ENCODE measurements around the gene BEAN1.
A peak's percentile ranks its signal among the peaks of the same experiment; 100 is the strongest.

BEAN1 gene, protein sequence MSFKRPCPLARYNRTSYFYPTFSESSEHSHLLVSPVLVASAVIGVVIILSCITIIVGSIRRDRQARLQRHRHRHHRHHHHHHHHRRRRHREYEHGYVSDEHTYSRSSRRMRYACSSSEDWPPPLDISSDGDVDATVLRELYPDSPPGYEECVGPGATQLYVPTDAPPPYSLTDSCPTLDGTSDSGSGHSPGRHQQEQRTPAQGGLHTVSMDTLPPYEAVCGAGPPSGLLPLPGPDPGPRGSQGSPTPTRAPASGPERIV

DNA sequence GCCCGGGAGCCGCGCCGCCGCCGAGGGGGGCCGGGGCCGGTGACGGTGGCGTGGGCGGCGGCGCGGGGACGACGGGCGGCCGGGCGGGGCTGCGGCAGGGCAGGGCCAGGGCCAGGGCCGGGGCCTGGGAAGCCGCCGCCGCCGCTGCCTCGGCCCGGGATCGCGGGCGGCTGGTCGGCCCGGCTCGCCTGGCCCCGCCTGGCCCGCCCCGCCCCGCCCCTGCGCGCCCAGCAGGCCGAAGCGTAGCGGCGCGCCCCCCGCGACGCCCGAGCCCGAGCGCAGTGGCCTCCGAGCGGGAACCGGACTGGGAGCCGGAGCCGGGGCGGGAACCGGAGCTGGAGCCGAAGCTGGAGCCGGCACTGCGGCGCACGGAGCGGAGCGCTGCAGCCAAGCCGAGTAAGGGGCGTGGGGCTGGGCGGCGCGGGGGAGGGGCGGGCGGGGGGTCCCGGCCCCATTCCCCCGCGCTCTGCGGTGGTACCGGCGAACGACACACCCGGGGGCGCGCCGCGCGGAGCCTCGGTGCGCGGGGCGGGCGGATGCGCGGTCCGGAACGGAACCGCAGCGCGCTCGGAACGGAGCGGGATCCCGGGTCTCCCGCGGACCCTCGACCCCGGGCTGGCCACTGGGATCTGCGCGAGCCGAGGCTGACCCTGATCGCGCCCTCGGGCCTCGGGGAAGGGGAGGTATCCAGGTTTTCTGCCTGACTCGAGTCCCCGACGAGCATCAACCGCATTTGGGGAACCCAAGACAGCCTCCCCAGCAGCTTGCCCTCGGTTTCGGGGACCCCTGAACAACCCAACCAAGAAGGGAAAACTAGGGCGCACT lies at the start of gene BEAN1:
TSS of gene BEAN1 (plus strand) at position 260 of the 825 bp plus-strand sequence. CDS start 10,382 bp downstream, outside the sequence.
- no peak within 1 kb of the TSS for H3K27ac ChIP-seq (ENCODE audit: low read depth, low read length)
- H3K36me3 ChIP-seq (ENCODE audit: insufficient read depth, low read length): no peaks in the 10 kb centered on the region
- H3K4me3 ChIP-seq (ENCODE audit: low read depth in 1 of 2, low read length in 2 of 2): peak within 1 kb of the TSS in 1 of 2 donors; percentile 47
- H3K27me3 ChIP-seq (ENCODE audit: control insufficient read depth in 1 of 2, insufficient read depth in 2 of 2, low read length in 2 of 2): peaks cover 22 to 45% of the 10 kb centered on the region in 2 donors
- H3K9ac ChIP-seq (ENCODE audit: low read length): no peak within 1 kb of the TSS
- H3K9me3 ChIP-seq (ENCODE audit: low read length): no peaks in the 10 kb centered on the region
- peaks cover 4% of the 10 kb centered on the region for H3K4me1 ChIP-seq (ENCODE audit: insufficient read depth, low read length)

DNA sequence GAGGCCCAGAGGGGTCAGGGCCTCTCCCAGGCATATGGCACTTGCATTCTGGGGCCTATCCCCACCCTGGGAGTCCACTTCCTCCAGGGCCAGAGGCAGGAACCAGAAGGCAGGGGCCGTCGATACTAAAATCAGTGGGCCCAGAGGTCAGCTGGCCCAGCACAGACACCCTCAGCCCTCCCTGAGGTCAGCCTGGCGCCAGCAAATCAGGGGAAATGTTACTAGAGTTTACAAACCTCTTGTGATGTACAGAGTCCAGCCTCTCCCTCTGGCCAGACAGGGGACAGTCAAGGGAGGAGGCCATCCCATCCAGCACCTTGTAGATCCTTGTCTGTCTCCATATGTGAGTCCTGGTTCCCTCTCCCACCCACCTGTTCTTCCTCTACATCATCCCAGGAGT lies 49.8 kb upstream of the BEAN1 start:
- Histone ChIP-seq H3K4me1 (ENCODE audit: insufficient read depth, low read length) (no peaks in the 10 kb centered on the region), H3K36me3 (ENCODE audit: insufficient read depth, low read length) (no peaks in the 10 kb centered on the region), H3K27me3 (ENCODE audit: control insufficient read depth in 1 of 2, insufficient read depth in 2 of 2, low read length in 2 of 2) (no peaks in the 10 kb centered on the region), H3K27ac (ENCODE audit: low read depth, low read length) (no peak overlapping the region), H3K9ac (ENCODE audit: low read length) (no peak overlapping the region), H3K9me3 (ENCODE audit: low read length) (no peaks in the 10 kb centered on the region), H3K4me3 (ENCODE audit: low read depth in 1 of 2, low read length in 2 of 2) (no peak overlapping the region)

DNA sequence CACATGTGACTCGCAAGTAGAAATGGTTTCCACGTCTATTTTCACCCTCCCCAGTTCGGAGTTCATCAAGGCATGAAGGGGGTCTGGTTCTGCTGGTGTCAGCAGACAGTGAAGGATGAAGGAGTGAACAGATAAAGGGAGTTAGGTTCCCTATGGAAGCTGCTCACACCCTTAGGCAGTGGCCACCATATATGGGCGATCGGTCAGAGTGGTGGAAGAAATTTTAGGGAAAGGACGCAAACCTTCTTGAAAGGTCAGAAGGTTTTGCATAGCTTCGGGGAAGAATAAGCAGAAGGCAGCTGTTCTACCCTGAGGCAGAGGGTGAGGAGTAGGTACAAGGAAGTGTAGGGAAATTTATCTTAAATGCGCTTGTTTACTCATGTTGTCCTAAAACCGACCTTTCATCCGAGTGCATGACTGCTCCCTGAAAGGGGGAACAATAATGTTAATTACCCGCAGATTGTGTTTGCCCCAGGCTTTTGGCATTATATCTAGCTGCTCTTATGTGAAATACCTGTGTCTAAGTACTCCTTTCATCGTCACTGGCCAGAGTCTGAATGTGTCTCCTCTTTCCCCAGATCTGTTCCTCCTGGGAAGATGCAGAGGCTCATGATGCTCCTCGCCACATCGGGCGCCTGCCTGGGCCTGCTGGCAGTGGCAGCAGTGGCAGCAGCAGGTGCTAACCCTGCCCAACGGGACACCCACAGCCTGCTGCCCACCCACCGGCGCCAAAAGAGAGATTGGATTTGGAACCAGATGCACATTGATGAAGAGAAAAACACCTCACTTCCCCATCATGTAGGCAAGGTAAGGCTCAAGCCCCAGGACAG lies 48.1 kb upstream of the BEAN1 start:
- no peak overlapping the region for H3K27ac ChIP-seq (ENCODE audit: low read depth, low read length)
- no peaks in the 10 kb centered on the region for H3K27me3 ChIP-seq (ENCODE audit: control insufficient read depth in 1 of 2, insufficient read depth in 2 of 2, low read length in 2 of 2)
- H3K9ac ChIP-seq (ENCODE audit: low read length): no peak overlapping the region
- no peaks in the 10 kb centered on the region for H3K9me3 ChIP-seq (ENCODE audit: low read length)
- H3K4me3 ChIP-seq (ENCODE audit: low read depth in 1 of 2, low read length in 2 of 2): no peak overlapping the region
- no peaks in the 10 kb centered on the region for H3K36me3 ChIP-seq (ENCODE audit: insufficient read depth, low read length)
- no peaks in the 10 kb centered on the region for H3K4me1 ChIP-seq (ENCODE audit: insufficient read depth, low read length)

DNA sequence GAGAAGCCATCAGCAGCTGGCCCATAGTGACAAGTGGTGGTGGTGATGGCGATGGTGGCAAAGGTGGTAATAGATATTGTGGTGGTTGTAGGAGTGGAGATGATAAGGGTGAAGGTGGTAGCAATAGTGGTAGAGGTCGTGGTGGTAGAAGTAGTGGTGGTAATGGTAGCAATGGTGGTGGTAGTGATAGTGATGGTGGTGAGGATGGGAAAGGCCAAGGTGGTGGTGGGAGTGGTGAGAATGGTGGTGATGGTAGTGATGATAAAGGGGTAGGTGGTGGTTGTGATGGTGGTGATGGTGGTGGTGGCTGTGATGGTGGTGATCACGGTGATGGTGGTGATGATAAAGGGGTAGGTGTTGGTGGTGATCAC lies 47.5 kb upstream of the BEAN1 start:
- no peak overlapping the region for H3K27ac ChIP-seq (ENCODE audit: low read depth, low read length)
- no peak overlapping the region for H3K9ac ChIP-seq (ENCODE audit: low read length)
- no peaks in the 10 kb centered on the region for H3K4me1 ChIP-seq (ENCODE audit: insufficient read depth, low read length)
- H3K36me3 ChIP-seq (ENCODE audit: insufficient read depth, low read length): no peaks in the 10 kb centered on the region
- H3K4me3 ChIP-seq (ENCODE audit: low read depth in 1 of 2, low read length in 2 of 2): no peak overlapping the region
- H3K27me3 ChIP-seq (ENCODE audit: control insufficient read depth in 1 of 2, insufficient read depth in 2 of 2, low read length in 2 of 2): no peaks in the 10 kb centered on the region
- H3K9me3 ChIP-seq (ENCODE audit: low read length): no peaks in the 10 kb centered on the region

DNA sequence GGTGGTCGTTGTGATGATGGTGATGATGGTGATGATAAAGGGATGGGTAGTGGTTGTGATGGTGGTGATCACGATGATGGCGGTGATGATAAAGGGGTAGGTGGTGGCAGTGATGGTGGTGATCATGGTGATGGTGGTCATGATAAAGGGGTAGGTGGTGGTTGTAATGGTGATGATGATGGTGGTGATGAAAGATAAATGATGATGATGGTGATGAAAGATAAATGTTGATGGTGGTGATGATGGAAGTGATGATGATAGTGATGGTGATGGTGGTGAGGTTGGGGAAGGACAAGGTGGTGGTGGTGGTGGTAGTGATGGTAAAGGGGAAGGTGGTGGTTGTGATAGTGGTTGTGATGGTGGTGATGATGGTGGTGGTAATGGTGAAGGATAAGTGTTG lies 46.7 kb upstream of the BEAN1 start:
- no peak overlapping the region for H3K9ac ChIP-seq (ENCODE audit: low read length)
- H3K27ac ChIP-seq (ENCODE audit: low read depth, low read length): no peak overlapping the region
- no peaks in the 10 kb centered on the region for H3K4me1 ChIP-seq (ENCODE audit: insufficient read depth, low read length)

DNA sequence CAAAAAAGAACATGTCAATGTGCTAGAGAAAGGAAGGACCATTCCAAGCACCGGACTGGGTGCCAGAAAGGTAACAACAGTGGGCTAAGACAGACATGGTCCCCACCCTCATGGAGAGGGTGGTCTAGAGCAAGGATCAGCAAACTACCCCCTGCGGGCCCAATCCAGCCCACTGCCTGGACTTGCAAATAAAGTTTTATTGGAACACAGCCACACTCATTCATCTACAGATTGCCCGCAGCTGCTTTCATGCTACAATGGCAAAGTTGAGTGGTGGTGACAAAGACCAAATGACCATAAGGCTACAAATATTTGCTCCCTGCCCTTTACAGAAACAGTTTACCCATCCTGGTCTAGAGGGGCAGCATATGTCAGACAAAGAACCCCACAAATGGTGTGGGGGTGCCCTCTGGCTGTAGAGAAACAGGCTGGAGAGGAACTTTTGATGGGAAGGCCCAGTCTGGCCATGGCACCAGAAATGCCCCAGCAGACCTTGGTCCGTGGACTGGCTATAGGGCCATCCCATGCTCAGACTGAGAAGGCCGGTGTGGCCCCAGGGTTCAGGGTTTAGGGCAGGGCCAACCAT lies 45.4 kb upstream of the BEAN1 start:
- Histone ChIP-seq H3K27ac (ENCODE audit: low read depth, low read length) (no peak overlapping the region), H3K27me3 (ENCODE audit: control insufficient read depth in 1 of 2, insufficient read depth in 2 of 2, low read length in 2 of 2) (no peaks in the 10 kb centered on the region), H3K36me3 (ENCODE audit: insufficient read depth, low read length) (no peaks in the 10 kb centered on the region), H3K4me1 (ENCODE audit: insufficient read depth, low read length) (no peaks in the 10 kb centered on the region), H3K4me3 (ENCODE audit: low read depth in 1 of 2, low read length in 2 of 2) (no peak overlapping the region), H3K9ac (ENCODE audit: low read length) (no peak overlapping the region), H3K9me3 (ENCODE audit: low read length) (no peaks in the 10 kb centered on the region)

More for the DNA sequence above, 46.7 kb upstream of the BEAN1 start:
- Histone ChIP-seq H3K9me3 (ENCODE audit: low read length) (no peaks in the 10 kb centered on the region), H3K27me3 (ENCODE audit: control insufficient read depth in 1 of 2, insufficient read depth in 2 of 2, low read length in 2 of 2) (no peaks in the 10 kb centered on the region), H3K36me3 (ENCODE audit: insufficient read depth, low read length) (no peaks in the 10 kb centered on the region), H3K4me3 (ENCODE audit: low read depth in 1 of 2, low read length in 2 of 2) (no peak overlapping the region)

DNA sequence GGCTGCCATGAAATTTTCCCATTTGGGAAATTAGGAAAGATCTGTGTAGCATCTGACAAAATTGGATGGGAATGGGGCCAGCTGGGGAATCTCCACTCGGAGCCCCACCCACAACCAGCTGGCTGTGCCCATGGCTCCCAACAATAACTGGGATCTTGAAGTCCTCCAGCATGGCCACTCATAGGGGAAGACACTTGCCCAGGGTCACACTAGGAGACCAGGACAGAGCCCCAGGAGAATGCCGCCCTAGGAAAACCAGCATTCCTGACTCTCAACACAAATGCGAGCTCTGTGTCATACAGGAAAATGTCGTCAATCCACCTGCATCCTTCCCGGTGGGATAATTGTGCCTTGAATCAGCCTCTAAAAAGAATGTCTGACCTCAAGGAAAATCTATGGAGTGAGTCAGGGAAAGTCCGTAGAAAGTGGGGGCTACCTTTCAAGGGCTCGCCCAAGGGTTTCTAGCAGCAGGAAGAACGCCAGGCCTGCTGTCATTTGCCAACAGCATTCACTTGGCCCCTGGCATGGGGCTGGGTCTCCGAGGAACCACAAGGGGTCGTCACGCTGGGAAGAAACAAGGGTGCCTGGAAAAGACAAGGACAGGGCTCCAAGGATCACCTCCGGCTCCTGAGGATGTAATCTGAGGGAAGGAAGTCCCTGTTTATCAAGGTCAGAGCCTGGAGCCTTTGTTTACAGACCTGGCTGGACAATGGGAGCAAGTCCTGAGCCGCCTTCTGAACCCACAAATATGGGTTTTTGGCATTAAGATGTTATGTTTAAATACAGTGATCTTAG lies 44.7 kb upstream of the BEAN1 start:
- Histone ChIP-seq H3K9me3 (ENCODE audit: low read length) (no peaks in the 10 kb centered on the region), H3K36me3 (ENCODE audit: insufficient read depth, low read length) (no peaks in the 10 kb centered on the region), H3K4me3 (ENCODE audit: low read depth in 1 of 2, low read length in 2 of 2) (no peak overlapping the region), H3K4me1 (ENCODE audit: insufficient read depth, low read length) (no peaks in the 10 kb centered on the region), H3K27ac (ENCODE audit: low read depth, low read length) (no peak overlapping the region), H3K27me3 (ENCODE audit: control insufficient read depth in 1 of 2, insufficient read depth in 2 of 2, low read length in 2 of 2) (no peaks in the 10 kb centered on the region), H3K9ac (ENCODE audit: low read length) (no peak overlapping the region)

DNA sequence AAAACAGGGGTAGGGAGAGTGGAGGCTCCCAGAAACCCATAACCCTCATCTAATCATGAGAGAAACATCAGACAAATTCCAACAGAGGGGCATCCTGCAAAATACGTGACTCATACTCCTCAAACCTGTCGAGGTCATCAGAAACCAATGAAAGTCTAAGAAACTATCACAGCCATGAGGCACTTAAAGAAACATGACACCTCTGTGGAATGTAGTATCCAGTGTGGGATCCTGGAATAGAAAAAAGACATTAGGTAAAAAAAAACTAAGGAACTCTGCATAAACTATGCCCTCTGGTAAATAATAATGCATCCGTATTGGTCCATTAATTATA lies 44.2 kb upstream of the BEAN1 start:
- H3K36me3 ChIP-seq (ENCODE audit: insufficient read depth, low read length): no peaks in the 10 kb centered on the region
- no peaks in the 10 kb centered on the region for H3K9me3 ChIP-seq (ENCODE audit: low read length)
- no peak overlapping the region for H3K27ac ChIP-seq (ENCODE audit: low read depth, low read length)
- no peak overlapping the region for H3K9ac ChIP-seq (ENCODE audit: low read length)
- H3K4me1 ChIP-seq (ENCODE audit: insufficient read depth, low read length): no peaks in the 10 kb centered on the region
- no peak overlapping the region for H3K4me3 ChIP-seq (ENCODE audit: low read depth in 1 of 2, low read length in 2 of 2)
- no peaks in the 10 kb centered on the region for H3K27me3 ChIP-seq (ENCODE audit: control insufficient read depth in 1 of 2, insufficient read depth in 2 of 2, low read length in 2 of 2)

DNA sequence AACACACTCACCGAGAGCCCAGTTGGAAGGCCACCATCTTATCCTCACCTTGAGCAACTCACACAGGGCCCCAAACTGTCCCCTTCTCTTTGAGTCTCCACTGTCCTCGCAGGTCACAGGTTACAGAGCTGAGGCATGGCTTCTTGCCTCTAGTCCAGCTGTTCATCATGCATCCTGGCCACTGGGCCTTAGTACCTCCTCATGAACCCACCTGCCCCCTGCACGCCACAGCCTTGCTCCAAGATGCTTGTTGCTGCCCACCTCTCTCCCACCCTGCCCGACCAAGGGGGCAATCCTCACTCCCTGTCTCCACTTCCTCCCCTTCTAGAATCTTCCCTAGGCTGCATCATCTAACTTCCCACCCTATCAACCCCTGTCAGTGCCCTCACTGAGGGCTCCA lies 43.5 kb upstream of the BEAN1 start:
- Histone ChIP-seq H3K27ac (ENCODE audit: low read depth, low read length) (no peak overlapping the region), H3K4me1 (ENCODE audit: insufficient read depth, low read length) (no peaks in the 10 kb centered on the region), H3K9me3 (ENCODE audit: low read length) (no peaks in the 10 kb centered on the region), H3K27me3 (ENCODE audit: control insufficient read depth in 1 of 2, insufficient read depth in 2 of 2, low read length in 2 of 2) (no peaks in the 10 kb centered on the region), H3K36me3 (ENCODE audit: insufficient read depth, low read length) (no peaks in the 10 kb centered on the region), H3K4me3 (ENCODE audit: low read depth in 1 of 2, low read length in 2 of 2) (no peak overlapping the region), H3K9ac (ENCODE audit: low read length) (no peak overlapping the region)

DNA sequence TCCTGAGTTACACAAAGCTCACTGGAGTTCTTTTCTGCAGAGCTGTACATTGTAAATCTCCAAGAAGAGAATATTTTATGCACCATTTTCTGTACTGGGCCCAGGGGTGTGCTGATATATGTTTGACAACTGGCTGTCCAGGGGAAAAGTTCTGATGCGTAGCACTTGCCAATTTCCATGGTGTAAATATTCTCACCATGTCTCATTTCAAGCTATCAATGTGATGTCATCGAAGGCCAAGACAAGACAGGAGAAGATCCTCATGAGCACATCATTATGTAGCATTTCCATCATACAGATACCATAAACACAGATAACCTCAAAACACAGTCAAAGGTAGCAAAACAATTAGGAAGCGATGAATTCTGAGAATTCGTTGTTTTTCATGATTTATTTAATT lies 41.7 kb upstream of the BEAN1 start:
- Histone ChIP-seq H3K9ac (ENCODE audit: low read length) (no peak overlapping the region), H3K9me3 (ENCODE audit: low read length) (no peaks in the 10 kb centered on the region), H3K36me3 (ENCODE audit: insufficient read depth, low read length) (no peaks in the 10 kb centered on the region), H3K27me3 (ENCODE audit: control insufficient read depth in 1 of 2, insufficient read depth in 2 of 2, low read length in 2 of 2) (no peaks in the 10 kb centered on the region), H3K4me1 (ENCODE audit: insufficient read depth, low read length) (no peaks in the 10 kb centered on the region), H3K27ac (ENCODE audit: low read depth, low read length) (no peak overlapping the region), H3K4me3 (ENCODE audit: low read depth in 1 of 2, low read length in 2 of 2) (no peak overlapping the region)

Data from muscle layer of colon (tissue), 2 donors.